WTC11 (cell line): ENCODE results near the gene RAB3A. TPM values are rescaled to one million over a fixed set of nuclear protein-coding genes. Genes with fewer than 3 reads are reported as not detected.
A peak's percentile ranks its signal among the peaks of the same experiment; 100 is the strongest.

Experiments
- ATAC-seq: fragments of 200-7000 bp; cut with Tn5 transposase; 2 replicates; pipeline ENCODE4 v1.10.0; 2021; ENCODE audit warnings: mild to moderate bottlenecking, moderate library complexity
- CTCF ChIA-PET: fragments of 300-600 bp; sonication (Branson Sonifier 250); formaldehyde crosslinking; loops from one replicate; lab custom pipeline; 2021; ENCODE audit warnings: antibody characterized with exemption; lab: Charles Lee
- POLR2A ChIA-PET: fragments of 350-600 bp; sonication (Branson Sonifier 250); formaldehyde crosslinking; loops from one replicate; lab custom pipeline; 2021; ENCODE audit warnings: antibody characterized with exemption; lab: Charles Lee
- DNase-seq: peaks from one replicate; pipeline ENCODE4 v3.0.0; 2021; ENCODE audit warnings: low spot score
- H3K27ac Mint-ChIP-seq: 2 replicates; pipeline ENCODE4 v1.8.0; 2021; ENCODE audit warnings: mixed read lengths
- H3K27me3 Mint-ChIP-seq: 2 replicates; pipeline ENCODE4 v1.8.0; 2021; ENCODE audit warnings: low read depth, mild to moderate bottlenecking, moderate library complexity, mixed read lengths
- H3K36me3 Mint-ChIP-seq: 2 replicates; pipeline ENCODE4 v1.8.0; 2021; ENCODE audit warnings: mixed read lengths
- H3K4me1 Mint-ChIP-seq: 2 replicates; pipeline ENCODE4 v1.8.0; 2022; ENCODE audit warnings: mixed read lengths
- H3K4me3 Mint-ChIP-seq: 2 replicates; pipeline ENCODE4 v1.8.0; 2021; ENCODE audit warnings: mild to moderate bottlenecking, moderate library complexity, mixed read lengths
- H3K9me3 Mint-ChIP-seq: 2 replicates; pipeline ENCODE4 v1.8.0; 2021; ENCODE audit warnings: mixed read lengths
- ARID4B ChIP-seq: sonication (generic); formaldehyde crosslinking; IDR thresholded peaks from 2 replicates; pipeline ENCODE4 v1.8.0; 2023; ENCODE audit warnings: missing genetic modification reagents, mild to moderate bottlenecking, borderline replicate concordance
- ETV6 ChIP-seq: sonication (generic); formaldehyde crosslinking; IDR thresholded peaks from 2 replicates; pipeline ENCODE4 v1.8.1; 2022; ENCODE audit warnings: mild to moderate bottlenecking, missing genetic modification reagents
- FOXP1 ChIP-seq: sonication (generic); formaldehyde crosslinking; IDR thresholded peaks from 2 replicates; pipeline ENCODE4 v1.8.0; 2022; ENCODE audit warnings: missing genetic modification reagents, mild to moderate bottlenecking, moderate library complexity, borderline replicate concordance
- GABPB1 ChIP-seq: sonication (generic); formaldehyde crosslinking; IDR thresholded peaks from 2 replicates; pipeline ENCODE4 v1.8.1; 2023; ENCODE audit warnings: mild to moderate bottlenecking, missing genetic modification reagents
- GRHL2 ChIP-seq: fragments of 250-450 bp; sonication (Bioruptor Pico); IDR thresholded peaks from 2 replicates; pipeline ENCODE4 v1.8.0; 2022; ENCODE audit warnings: mild to moderate bottlenecking, moderate library complexity; ENCODE audit not compliant: insufficient replicate concordance, severe bottlenecking
- GTF2I ChIP-seq: fragments of 250-450 bp; sonication (Bioruptor Pico); conservative IDR thresholded peaks from 2 replicates; pipeline ENCODE4 v1.4.0; 2021; ENCODE audit warnings: mild to moderate bottlenecking
- KAT7 ChIP-seq: sonication (generic); formaldehyde crosslinking; IDR thresholded peaks from 2 replicates; pipeline ENCODE4 v1.8.1; 2023; ENCODE audit warnings: missing genetic modification reagents, mild to moderate bottlenecking, borderline replicate concordance
- MXD4 ChIP-seq: fragments of 250-450 bp; sonication (Bioruptor Pico); IDR thresholded peaks from 2 replicates; pipeline ENCODE4 v1.8.0; 2021; ENCODE audit warnings: mild to moderate bottlenecking, moderate library complexity, borderline replicate concordance
- RELA ChIP-seq: sonication (generic); formaldehyde crosslinking; IDR thresholded peaks from 2 replicates; pipeline ENCODE4 v1.8.1; 2022; ENCODE audit warnings: missing genetic modification reagents, mild to moderate bottlenecking, borderline replicate concordance
- TP53 ChIP-seq: sonication (generic); formaldehyde crosslinking; IDR thresholded peaks from 2 replicates; pipeline ENCODE4 v1.8.1; 2023; ENCODE audit warnings: mild to moderate bottlenecking, missing genetic modification reagents
- ZBTB21 ChIP-seq: sonication (generic); formaldehyde crosslinking; IDR thresholded peaks from 2 replicates; pipeline ENCODE4 v1.8.1; 2023; ENCODE audit warnings: mild to moderate bottlenecking, missing genetic modification reagents, borderline replicate concordance
- ZMAT4 ChIP-seq: fragments of 250-450 bp; sonication (Bioruptor Pico); IDR thresholded peaks from 2 replicates; pipeline ENCODE4 v1.9.0; 2021; ENCODE audit warnings: mild to moderate bottlenecking
- ZNF396 ChIP-seq: fragments of 250-450 bp; sonication (Bioruptor Pico); IDR thresholded peaks from 2 replicates; pipeline ENCODE4 v1.8.0; 2021; ENCODE audit warnings: mild to moderate bottlenecking, moderate library complexity, borderline replicate concordance
- total RNA-seq: library from RNA; stranded (reverse); gene quantifications from 3 replicates; pipeline ENCODE4 v1.2.3, GENCODE V29; 2021
- TF ChIP-seq, protein P1 (sequence below): sonication (generic); formaldehyde crosslinking; IDR thresholded peaks from 2 replicates; pipeline ENCODE4 v1.8.0; 2022; ENCODE audit warnings: mild to moderate bottlenecking, missing genetic modification reagents
- TF ChIP-seq, protein P2 (sequence below): sonication (generic); formaldehyde crosslinking; IDR thresholded peaks from 2 replicates; pipeline ENCODE4 v1.8.1; 2023; ENCODE audit warnings: mild to moderate bottlenecking, missing genetic modification reagents
- TF ChIP-seq, protein P3 (sequence below): sonication (generic); formaldehyde crosslinking; IDR thresholded peaks from 2 replicates; pipeline ENCODE4 v1.8.0; 2022; ENCODE audit warnings: missing genetic modification reagents

RAB3A gene
- total RNA-seq, 1 experiment from 2014 or later, result 12.2 TPM

DNA sequence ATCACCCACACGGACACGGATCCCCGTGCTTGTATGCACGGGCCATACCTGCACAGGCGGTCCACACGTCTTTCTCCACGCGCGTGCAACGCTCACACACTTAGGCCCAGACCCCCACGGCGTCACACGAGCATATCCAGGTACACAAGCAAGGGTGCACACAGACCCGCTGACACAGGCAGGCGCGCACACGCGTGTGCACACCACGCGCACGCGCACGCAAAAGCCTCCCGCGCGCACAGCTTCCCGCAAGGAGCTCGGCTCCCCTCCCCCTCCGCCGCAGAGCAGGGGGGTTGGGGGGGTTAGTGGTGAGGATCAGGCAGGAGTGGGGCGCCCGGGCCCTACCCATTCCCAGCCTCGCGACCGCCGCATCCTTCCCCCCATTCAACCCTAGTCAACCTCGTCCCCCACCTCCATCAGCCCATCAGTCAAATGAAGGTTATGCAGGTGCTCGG lies 407 bp downstream of the RAB3A start:
- DNase-seq, result no peak
- no peaks in the 10 kb centered on the region for H3K27me3 Mint-ChIP-seq
- peak overlapping the region; percentile 95 for H3K4me3 Mint-ChIP-seq
- CTCF ChIA-PET, result interaction anchor here (0.6 to 9.7 kb wide), 20 partner anchors 10 to 344 kb away, joined by 3 to 369 read pairs (median 4); partner anchors contain the start of genes GDF15, JUND, MPV17L2 and PIK3R2
- TF ChIP-seq ZBTB21 (CRISPR knock-in tag) (peak; percentile 49; the same call in 1 of the 2 replicates), RELA (CRISPR knock-in tag) (peak; percentile 31; the same call in 1 of the 2 replicates), MXD4 (no peak), ARID4B (CRISPR knock-in tag) (0 out of 2 replicates have a peak, but pooled peaks have one; percentile 3), GABPB1 (CRISPR knock-in tag) (no peak), ZNF396 (CRISPR knock-in tag) (no peak), KAT7 (CRISPR knock-in tag) (0 out of 2 replicates have a peak, but pooled peaks have one; percentile 60), ZMAT4 (CRISPR knock-in tag) (no peak)
- peaks cover 24% of the 10 kb centered on the region for H3K36me3 Mint-ChIP-seq
- POLR2A ChIA-PET, result interaction anchor here (0.8 to 4.0 kb wide), 7 partner anchors 17 to 90 kb away, joined by 3 to 34 read pairs (median 10); partner anchors contain the start of gene JUND
- 0 out of 2 replicates have a peak, but pooled peaks have one; percentile 0 for ATAC-seq
- H3K9me3 Mint-ChIP-seq, result no peaks in the 10 kb centered on the region
- H3K4me1 Mint-ChIP-seq, result peaks cover 19% of the 10 kb centered on the region
- peak overlapping the region; percentile 95 for H3K27ac Mint-ChIP-seq

DNA sequence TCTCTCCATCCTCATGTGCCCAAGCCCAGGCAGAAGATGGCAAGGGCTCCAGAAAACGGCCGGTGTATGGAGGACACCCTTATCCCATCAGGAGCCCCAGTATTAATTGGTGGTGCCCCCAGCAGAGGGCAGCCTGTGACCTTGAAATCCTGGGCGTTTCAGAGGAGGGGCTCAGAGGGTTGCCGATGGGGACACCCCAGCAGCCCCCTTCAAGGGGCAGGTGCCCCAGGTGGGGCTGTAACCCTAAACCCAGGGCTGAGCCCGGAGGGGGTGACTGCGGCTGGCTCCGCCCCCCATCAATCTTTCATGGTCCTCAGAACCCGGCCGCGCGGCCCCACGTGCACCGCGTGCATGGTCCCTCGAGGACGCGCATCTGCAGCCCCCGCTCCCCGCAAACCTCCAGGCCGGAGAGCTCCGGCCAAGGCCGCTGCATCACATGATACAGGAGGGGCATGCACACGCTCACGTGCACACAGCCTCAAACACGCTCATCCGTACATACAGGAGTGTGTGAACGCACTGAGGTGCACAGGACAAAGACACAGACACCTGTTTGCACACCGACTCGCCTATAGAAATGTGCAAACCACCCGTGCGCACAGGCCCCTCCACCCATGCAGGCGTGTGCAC lies 949 bp downstream of the RAB3A start:
- no peaks in the 10 kb centered on the region for H3K9me3 Mint-ChIP-seq
- H3K4me3 Mint-ChIP-seq, result peak overlapping the region; percentile 95
- H3K4me1 Mint-ChIP-seq, result peaks cover 15% of the 10 kb centered on the region
- POLR2A ChIA-PET, result interaction anchor here (3.7 to 4.0 kb wide), 2 partner anchors 30 to 77 kb away, joined by 21 to 34 read pairs; partner anchors contain the start of gene JUND
- ATAC-seq (no peak; the same call in 1 of the 2 replicates), DNase-seq (peak; percentile 71)
- no peaks in the 10 kb centered on the region for H3K27me3 Mint-ChIP-seq
- CTCF ChIA-PET, result interaction anchor here (0.6 to 9.7 kb wide), 10 partner anchors 10 to 126 kb away, joined by 3 to 369 read pairs (median 22); partner anchors contain the start of genes JUND and MPV17L2
- peak overlapping the region; percentile 95 for H3K27ac Mint-ChIP-seq
- H3K36me3 Mint-ChIP-seq, result peaks cover 29% of the 10 kb centered on the region
- TF ChIP-seq ETV6 (CRISPR knock-in tag) (0 out of 2 replicates have a peak, but pooled peaks have one; percentile 39), GRHL2 (CRISPR knock-in tag) (no peak), ARID4B (CRISPR knock-in tag) (peak; percentile 65; the same call in 1 of the 2 replicates), GTF2I (CRISPR knock-in tag) (no peak), FOXP1 (peak; percentile 17; the same call in 1 of the 2 replicates), TP53 (0 out of 2 replicates have a peak, but pooled peaks have one; percentile 41)
- TF ChIP-seq, protein P1, sequence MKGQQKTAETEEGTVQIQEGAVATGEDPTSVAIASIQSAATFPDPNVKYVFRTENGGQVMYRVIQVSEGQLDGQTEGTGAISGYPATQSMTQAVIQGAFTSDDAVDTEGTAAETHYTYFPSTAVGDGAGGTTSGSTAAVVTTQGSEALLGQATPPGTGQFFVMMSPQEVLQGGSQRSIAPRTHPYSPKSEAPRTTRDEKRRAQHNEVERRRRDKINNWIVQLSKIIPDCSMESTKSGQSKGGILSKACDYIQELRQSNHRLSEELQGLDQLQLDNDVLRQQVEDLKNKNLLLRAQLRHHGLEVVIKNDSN (CRISPR knock-in tag), result peak; percentile 81
- TF ChIP-seq, protein P2, sequence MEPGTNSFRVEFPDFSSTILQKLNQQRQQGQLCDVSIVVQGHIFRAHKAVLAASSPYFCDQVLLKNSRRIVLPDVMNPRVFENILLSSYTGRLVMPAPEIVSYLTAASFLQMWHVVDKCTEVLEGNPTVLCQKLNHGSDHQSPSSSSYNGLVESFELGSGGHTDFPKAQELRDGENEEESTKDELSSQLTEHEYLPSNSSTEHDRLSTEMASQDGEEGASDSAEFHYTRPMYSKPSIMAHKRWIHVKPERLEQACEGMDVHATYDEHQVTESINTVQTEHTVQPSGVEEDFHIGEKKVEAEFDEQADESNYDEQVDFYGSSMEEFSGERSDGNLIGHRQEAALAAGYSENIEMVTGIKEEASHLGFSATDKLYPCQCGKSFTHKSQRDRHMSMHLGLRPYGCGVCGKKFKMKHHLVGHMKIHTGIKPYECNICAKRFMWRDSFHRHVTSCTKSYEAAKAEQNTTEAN (CRISPR knock-in tag), result peak; percentile 83
- TF ChIP-seq, protein P3, sequence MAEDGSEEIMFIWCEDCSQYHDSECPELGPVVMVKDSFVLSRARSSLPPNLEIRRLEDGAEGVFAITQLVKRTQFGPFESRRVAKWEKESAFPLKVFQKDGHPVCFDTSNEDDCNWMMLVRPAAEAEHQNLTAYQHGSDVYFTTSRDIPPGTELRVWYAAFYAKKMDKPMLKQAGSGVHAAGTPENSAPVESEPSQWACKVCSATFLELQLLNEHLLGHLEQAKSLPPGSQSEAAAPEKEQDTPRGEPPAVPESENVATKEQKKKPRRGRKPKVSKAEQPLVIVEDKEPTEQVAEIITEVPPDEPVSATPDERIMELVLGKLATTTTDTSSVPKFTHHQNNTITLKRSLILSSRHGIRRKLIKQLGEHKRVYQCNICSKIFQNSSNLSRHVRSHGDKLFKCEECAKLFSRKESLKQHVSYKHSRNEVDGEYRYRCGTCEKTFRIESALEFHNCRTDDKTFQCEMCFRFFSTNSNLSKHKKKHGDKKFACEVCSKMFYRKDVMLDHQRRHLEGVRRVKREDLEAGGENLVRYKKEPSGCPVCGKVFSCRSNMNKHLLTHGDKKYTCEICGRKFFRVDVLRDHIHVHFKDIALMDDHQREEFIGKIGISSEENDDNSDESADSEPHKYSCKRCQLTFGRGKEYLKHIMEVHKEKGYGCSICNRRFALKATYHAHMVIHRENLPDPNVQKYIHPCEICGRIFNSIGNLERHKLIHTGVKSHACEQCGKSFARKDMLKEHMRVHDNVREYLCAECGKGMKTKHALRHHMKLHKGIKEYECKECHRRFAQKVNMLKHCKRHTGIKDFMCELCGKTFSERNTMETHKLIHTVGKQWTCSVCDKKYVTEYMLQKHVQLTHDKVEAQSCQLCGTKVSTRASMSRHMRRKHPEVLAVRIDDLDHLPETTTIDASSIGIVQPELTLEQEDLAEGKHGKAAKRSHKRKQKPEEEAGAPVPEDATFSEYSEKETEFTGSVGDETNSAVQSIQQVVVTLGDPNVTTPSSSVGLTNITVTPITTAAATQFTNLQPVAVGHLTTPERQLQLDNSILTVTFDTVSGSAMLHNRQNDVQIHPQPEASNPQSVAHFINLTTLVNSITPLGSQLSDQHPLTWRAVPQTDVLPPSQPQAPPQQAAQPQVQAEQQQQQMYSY (CRISPR knock-in tag), result no peak
